Gastrocnemius medialis (tissue), 4 donors: ENCODE data around the gene SGTA. TPM values are rescaled to one million over a fixed set of nuclear protein-coding genes. Genes with fewer than 3 reads are reported as not detected.

ENCODE experiments used
- ATAC-seq, 2 donors: fragments of 150-250 bp; one replicate each; pipeline ENCODE4 v1.9.1; 2016
- DNase-seq, 2 donors: peaks; one replicate each; pipeline ENCODE4 v3.0.0-alpha.2; 2019
- H3K27ac ChIP-seq, 4 donors: fragments of 200-600 bp; sonication (generic); 1 replicate in 1 of 4; 2 replicates in 3 of 4; pipeline ENCODE4 v1.5.1; 2016 to 2018; ENCODE audit warnings: mild to moderate bottlenecking in 2 of 4, moderate library complexity in 1 of 4
- H3K27me3 ChIP-seq, 3 donors: fragments of 200-600 bp; sonication (generic) in 2 of 3; 1 replicate in 1 of 3; 2 replicates in 2 of 3; pipeline versions ENCODE4 v1.5.1 to v1.6.0; 2016 to 2019; ENCODE audit warnings: mild to moderate bottlenecking in 1 of 3, moderate library complexity in 1 of 3
- H3K36me3 ChIP-seq, 2 donors: fragments of 200-600 bp; sonication (generic) in 1 of 2; one replicate each; pipeline ENCODE4 v1.5.1; 2017 to 2018
- H3K4me1 ChIP-seq, 2 donors: fragments of 200-600 bp; sonication (generic) in 1 of 2; one replicate each; pipeline ENCODE4 v1.5.1; 2016 to 2017; ENCODE audit warnings: mild to moderate bottlenecking in 2 of 2
- H3K4me3 ChIP-seq, 4 donors: fragments of 200-600 bp; sonication (generic) in 3 of 4; 1 replicate in 1 of 4; 2 replicates in 3 of 4; pipeline ENCODE4 v1.5.1; 2016 to 2019; ENCODE audit warnings: mild to moderate bottlenecking in 2 of 4
- H3K9me3 ChIP-seq, 3 donors: fragments of 200-600 bp; sonication (generic) in 2 of 3; 1 replicate in 1 of 3; 2 replicates in 2 of 3; pipeline ENCODE4 v1.5.1; 2016 to 2019
- CTCF ChIP-seq, 5 experiments: fragments of 450-650 bp in 3 of 5; fragments of 200-600 bp in 2 of 5; sonication (generic) in 2 of 5; IDR thresholded peaks in 4 of 5; conservative IDR thresholded peaks in 1 of 5; 1 replicate in 4 of 5; 2 replicates in 1 of 5; pipeline ENCODE4 v1.5.1; 2016 to 2019; ENCODE audit warnings: antibody characterized with exemption in 5 of 5, mild to moderate bottlenecking in 3 of 5, moderate library complexity in 3 of 5
- POLR2A ChIP-seq, 2 donors: fragments of 450-650 bp; IDR thresholded peaks; one replicate each; pipeline ENCODE4 v1.6.1; 2017; ENCODE audit warnings: antibody characterized with exemption in 2 of 2, mild to moderate bottlenecking in 2 of 2, moderate library complexity in 2 of 2
- in situ Hi-C, 4 donors: fragments of 200-750 bp; cut with MboI; loops; one replicate each; pipeline versions ENCODE4 v1.15.0 to v1.8.0; 2017; ENCODE audit warnings: low sequenced_read_pairs in 4 of 4
- intact Hi-C: fragments of 100-400 bp; cut with DNase I; formaldehyde crosslinking; loops from one replicate; pipeline ENCODE4 v1.15.1; 2023; ENCODE audit warnings: low total_unique reads
- total RNA-seq, 4 donors: library from RNA; depleted of rRNA; stranded (reverse); fragments of >200 nt; gene quantifications; one replicate each; pipeline versions ENCODE4 v1.1.0 to v1.2.3, GENCODE V29; 2016

Gene SGTA
- total RNA-seq, result 100 to 1,000 TPM in 2 of 4 donors, 10 to 100 TPM in 2; 70.0 to 114 (median 91.2) TPM

GRCh38 chr19:2782936-2783780, at the start of gene SGTA:
Gene SGTA, minus strand, starts transcription at chr19:2783273. Its CDS starts 14,205 bp downstream, at chr19:2769068.
- peak within 1 kb of the TSS; percentile 66 to 97 (median 90) for H3K4me3 ChIP-seq
- peak; percentile 88 to 95 for TF ChIP-seq POLR2A (IDR thresholded peaks at IDR 0.05)
- TF ChIP-seq CTCF (IDR thresholded peaks at IDR 0.05 in 4 of 5, conservative IDR thresholded peaks at IDR 0.05 in 1 of 5), result peak; percentile 42 to 55 (median 47)
- no peaks in the 10 kb centered on the region for H3K36me3 ChIP-seq
- in situ Hi-C loops (no loop called here), intact Hi-C loops (no loop called here)
- H3K9me3 ChIP-seq, result no peaks in the 10 kb centered on the region
- peak within 1 kb of the TSS; percentile 86 to 96 (median 93) for H3K27ac ChIP-seq
- H3K27me3 ChIP-seq, result no peaks in the 10 kb centered on the region
- DNase-seq, result peak; percentile 99
- H3K4me1 ChIP-seq, result peaks cover 61 to 64% of the 10 kb centered on the region in 2 donors
- peak; percentile 97 to 98 for ATAC-seq

GRCh38 chr19:2827840-2828489, 44.9 kb upstream of the SGTA start:
- Histone ChIP-seq H3K4me3 (no peak overlapping the region), H3K36me3 (peaks cover 7 to 50% of the 10 kb centered on the region in 2 donors), H3K27me3 (no peaks in the 10 kb centered on the region), H3K27ac (no peak overlapping the region), H3K9me3 (peaks cover 1 to 11% (median 3%) of the 10 kb centered on the region in 3 donors), H3K4me1 (no peaks in the 10 kb centered on the region)
- in situ Hi-C loops (loop anchor here in 1 of 4 donors (10.0 kb wide), 1 partner anchor 47 kb away; no protein-coding TSS in a partner anchor), intact Hi-C loops (no loop called here)
- no peak for DNase-seq
- no peak for TF ChIP-seq POLR2A (IDR thresholded peaks at IDR 0.05)
- TF ChIP-seq CTCF (IDR thresholded peaks at IDR 0.05 in 4 of 5, conservative IDR thresholded peaks at IDR 0.05 in 1 of 5), result no peak
- ATAC-seq, result no peak

DNA sequence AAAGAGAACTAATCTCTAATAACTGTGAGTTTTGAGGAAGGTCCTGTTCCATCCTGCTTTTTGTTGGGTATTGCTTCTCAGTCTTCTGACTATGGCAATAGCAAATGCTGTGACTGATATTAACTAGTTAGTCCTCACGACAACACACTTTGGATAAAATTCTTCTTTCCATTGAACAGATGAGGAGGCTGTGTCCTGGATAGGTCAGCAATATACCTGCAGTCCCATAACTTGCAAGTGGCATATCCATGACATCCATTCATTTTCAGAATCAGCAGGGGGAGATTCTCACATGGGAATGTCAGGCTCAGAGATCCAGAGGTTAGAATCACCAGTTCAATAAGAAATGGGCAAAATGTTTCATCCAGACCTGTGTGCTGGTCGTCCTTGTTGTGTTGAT, 43.9 kb upstream of the SGTA start:
- no peak overlapping the region for H3K27ac ChIP-seq
- intact Hi-C loops (no loop called here), in situ Hi-C loops (loop anchor here in 1 of 4 donors (10.0 kb wide), 1 partner anchor 48 kb away; no protein-coding TSS in a partner anchor)
- TF ChIP-seq POLR2A (IDR thresholded peaks at IDR 0.05), result no peak
- DNase-seq, result no peak
- H3K36me3 ChIP-seq, result peaks cover 0 to 41% of the 10 kb centered on the region in 2 donors
- no peak for ATAC-seq
- H3K4me3 ChIP-seq, result no peak overlapping the region
- peaks cover 0 to 3% (median 0%) of the 10 kb centered on the region in 3 donors for H3K9me3 ChIP-seq
- H3K27me3 ChIP-seq, result no peaks in the 10 kb centered on the region
- no peaks in the 10 kb centered on the region for H3K4me1 ChIP-seq

GRCh38 chr19:2824129-2824528, 41.1 kb upstream of the SGTA start:
- in situ Hi-C loops (loop anchor here in 1 of 4 donors (10.0 kb wide), 1 partner anchor 51 kb away; no protein-coding TSS in a partner anchor), intact Hi-C loops (no loop called here)
- Histone ChIP-seq H3K27me3 (no peaks in the 10 kb centered on the region), H3K9me3 (no peaks in the 10 kb centered on the region), H3K27ac (no peak overlapping the region), H3K36me3 (peaks cover 0 to 29% of the 10 kb centered on the region in 2 donors), H3K4me1 (peaks cover 0 to 8% of the 10 kb centered on the region in 2 donors), H3K4me3 (no peak overlapping the region)
- no peak for ATAC-seq
- DNase-seq, result no peak
- TF ChIP-seq CTCF (IDR thresholded peaks at IDR 0.05 in 4 of 5, conservative IDR thresholded peaks at IDR 0.05 in 1 of 5), result no peak
- no peak for TF ChIP-seq POLR2A (IDR thresholded peaks at IDR 0.05)

GRCh38 chr19:2823646-2824045, 40.6 kb upstream of the SGTA start:
- Histone ChIP-seq H3K9me3 (no peaks in the 10 kb centered on the region), H3K27me3 (no peaks in the 10 kb centered on the region), H3K36me3 (peaks cover 0 to 27% of the 10 kb centered on the region in 2 donors), H3K4me1 (peaks cover 0 to 8% of the 10 kb centered on the region in 2 donors), H3K27ac (no peak overlapping the region), H3K4me3 (no peak overlapping the region)
- no peak for TF ChIP-seq POLR2A (IDR thresholded peaks at IDR 0.05)
- TF ChIP-seq CTCF (IDR thresholded peaks at IDR 0.05 in 4 of 5, conservative IDR thresholded peaks at IDR 0.05 in 1 of 5), result no peak
- intact Hi-C loops, result no loop called here
- ATAC-seq (no peak), DNase-seq (no peak)
- in situ Hi-C loops, result loop anchor here in 1 of 4 donors (10.0 kb wide), 1 partner anchor 51 kb away; no protein-coding TSS in a partner anchor
